Panc1 (cell line): Measurements from ENCODE around the gene CIAO1.

ENCODE experiments used
- POLR2AphosphoS5 ChIP-seq: IDR thresholded peaks from 2 replicates; pipeline ENCODE4 v1.6.1; 2012; ENCODE audit warnings: mild to moderate bottlenecking, low read depth, low read length, moderate library complexity
- REST ChIP-seq, 2 experiments: IDR thresholded peaks; 2 replicates each; pipeline ENCODE4 v1.6.1; 2011 to 2012; ENCODE audit warnings: low read depth in 2 of 2, control low read depth in 1 of 2, low read length in 1 of 2, mild to moderate bottlenecking in 1 of 2, moderate library complexity in 1 of 2; ENCODE audit not compliant: insufficient read depth in 1 of 2
- SIN3A ChIP-seq: IDR thresholded peaks from 2 replicates; pipeline ENCODE4 v1.6.1; 2012; ENCODE audit warnings: low read depth, mild to moderate bottlenecking, low read length, moderate library complexity, borderline replicate concordance; ENCODE audit not compliant: insufficient read depth
- TCF7L2 ChIP-seq: IDR thresholded peaks from 2 replicates; pipeline ENCODE4 v1.6.1; 2011; ENCODE audit warnings: mild to moderate bottlenecking, low read depth, low read length, inconsistent platforms
- TF ChIP-seq, protein P1 (sequence below): fragments of 450-650 bp; IDR thresholded peaks from 2 replicates; pipeline ENCODE4 v1.5.1; 2017; ENCODE audit warnings: mild to moderate bottlenecking

DNA sequence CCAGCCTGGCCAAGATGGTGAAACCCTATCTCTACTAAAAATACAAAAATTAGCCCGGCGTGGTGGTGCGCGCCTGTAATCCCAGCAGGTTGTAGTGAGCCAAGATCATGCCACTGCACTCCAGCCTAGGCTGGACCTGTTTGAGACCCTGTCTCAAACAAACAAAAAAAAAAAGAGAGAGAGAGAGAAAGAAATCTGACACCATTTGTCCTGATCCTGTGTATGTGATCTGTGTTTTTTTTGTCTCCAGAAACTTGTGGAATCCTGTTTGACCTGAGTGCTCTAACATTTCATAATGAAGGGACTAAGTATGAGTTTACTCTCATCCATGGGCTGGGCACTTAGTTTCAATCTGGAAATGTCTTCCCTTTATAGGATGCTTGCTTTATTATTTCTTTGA is 52.7 kb downstream of the CIAO1 start:
- TF ChIP-seq, protein P1, sequence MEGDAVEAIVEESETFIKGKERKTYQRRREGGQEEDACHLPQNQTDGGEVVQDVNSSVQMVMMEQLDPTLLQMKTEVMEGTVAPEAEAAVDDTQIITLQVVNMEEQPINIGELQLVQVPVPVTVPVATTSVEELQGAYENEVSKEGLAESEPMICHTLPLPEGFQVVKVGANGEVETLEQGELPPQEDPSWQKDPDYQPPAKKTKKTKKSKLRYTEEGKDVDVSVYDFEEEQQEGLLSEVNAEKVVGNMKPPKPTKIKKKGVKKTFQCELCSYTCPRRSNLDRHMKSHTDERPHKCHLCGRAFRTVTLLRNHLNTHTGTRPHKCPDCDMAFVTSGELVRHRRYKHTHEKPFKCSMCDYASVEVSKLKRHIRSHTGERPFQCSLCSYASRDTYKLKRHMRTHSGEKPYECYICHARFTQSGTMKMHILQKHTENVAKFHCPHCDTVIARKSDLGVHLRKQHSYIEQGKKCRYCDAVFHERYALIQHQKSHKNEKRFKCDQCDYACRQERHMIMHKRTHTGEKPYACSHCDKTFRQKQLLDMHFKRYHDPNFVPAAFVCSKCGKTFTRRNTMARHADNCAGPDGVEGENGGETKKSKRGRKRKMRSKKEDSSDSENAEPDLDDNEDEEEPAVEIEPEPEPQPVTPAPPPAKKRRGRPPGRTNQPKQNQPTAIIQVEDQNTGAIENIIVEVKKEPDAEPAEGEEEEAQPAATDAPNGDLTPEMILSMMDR = no peak
- no peak for TF ChIP-seq REST (IDR thresholded peaks at IDR 0.05; ENCODE audit: insufficient read depth in 1 of 2, low read depth in 2 of 2, low read length in 1 of 2)
- TF ChIP-seq POLR2AphosphoS5 = no peak
- no peak for TF ChIP-seq TCF7L2
- TF ChIP-seq SIN3A = no peak
